ENCODE measurements around the gene FRAS1. TPM values are rescaled to one million over a fixed set of nuclear protein-coding genes. Genes with fewer than 3 reads are reported as not detected.

Gene FRAS1
- total RNA-seq, 1 experiment from 2014 or later = 3.4 TPM

GRCh38 chr4:78509043-78509442, 451.9 kb downstream of the FRAS1 start:
- TF ChIP-seq, protein P1, sequence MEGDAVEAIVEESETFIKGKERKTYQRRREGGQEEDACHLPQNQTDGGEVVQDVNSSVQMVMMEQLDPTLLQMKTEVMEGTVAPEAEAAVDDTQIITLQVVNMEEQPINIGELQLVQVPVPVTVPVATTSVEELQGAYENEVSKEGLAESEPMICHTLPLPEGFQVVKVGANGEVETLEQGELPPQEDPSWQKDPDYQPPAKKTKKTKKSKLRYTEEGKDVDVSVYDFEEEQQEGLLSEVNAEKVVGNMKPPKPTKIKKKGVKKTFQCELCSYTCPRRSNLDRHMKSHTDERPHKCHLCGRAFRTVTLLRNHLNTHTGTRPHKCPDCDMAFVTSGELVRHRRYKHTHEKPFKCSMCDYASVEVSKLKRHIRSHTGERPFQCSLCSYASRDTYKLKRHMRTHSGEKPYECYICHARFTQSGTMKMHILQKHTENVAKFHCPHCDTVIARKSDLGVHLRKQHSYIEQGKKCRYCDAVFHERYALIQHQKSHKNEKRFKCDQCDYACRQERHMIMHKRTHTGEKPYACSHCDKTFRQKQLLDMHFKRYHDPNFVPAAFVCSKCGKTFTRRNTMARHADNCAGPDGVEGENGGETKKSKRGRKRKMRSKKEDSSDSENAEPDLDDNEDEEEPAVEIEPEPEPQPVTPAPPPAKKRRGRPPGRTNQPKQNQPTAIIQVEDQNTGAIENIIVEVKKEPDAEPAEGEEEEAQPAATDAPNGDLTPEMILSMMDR (conservative IDR thresholded peaks at IDR 0.05; ENCODE audit: low read depth, low read length) = no peak
- no peak for TF ChIP-seq EZH2phosphoT487 (IDR thresholded peaks at IDR 0.05; ENCODE audit: borderline replicate concordance, low read length)
- no peak for TF ChIP-seq EZH2 (IDR thresholded peaks at IDR 0.05; ENCODE audit: low read length, unreplicated experiment)
- no peaks in the 10 kb centered on the region for H3K9me2 ChIP-seq (replicated peaks; ENCODE audit: low read length)
- ChIA-PET POLR2A (ENCODE audit: unreplicated experiment) (no interaction called here), CTCF (no interaction called here)
- DNase-seq (no peak), ATAC-seq (no peak)
- no peak overlapping the region for H3K27ac ChIP-seq (ENCODE audit: low read length)
- no peaks in the 10 kb centered on the region for H3K79me2 ChIP-seq (ENCODE audit: low read length)
- no peak overlapping the region for H3K4me2 ChIP-seq (ENCODE audit: low read length)
- no TSS peak for BruUV-seq (replicated peaks)
- no peak overlapping the region for H3K9ac ChIP-seq (ENCODE audit: low read length)
- H3K9me3 ChIP-seq (ENCODE audit: low read length) = no peaks in the 10 kb centered on the region
- no peaks in the 10 kb centered on the region for H3K27me3 ChIP-seq (ENCODE audit: low read length)
- H3K4me1 ChIP-seq (ENCODE audit: insufficient read depth, low read length) = no peaks in the 10 kb centered on the region
- no peak overlapping the region for H2AFZ ChIP-seq (ENCODE audit: low read length)
- no peaks in the 10 kb centered on the region for H4K20me1 ChIP-seq (ENCODE audit: low read length)
- H3K4me3 ChIP-seq (ENCODE audit: low read length) = no peak overlapping the region
- H3F3A ChIP-seq (ENCODE audit: low read length, unreplicated experiment) = no peaks in the 10 kb centered on the region
- H3K36me3 ChIP-seq (ENCODE audit: low read depth, low read length) = no peaks in the 10 kb centered on the region
- intact Hi-C loops (cut with micrococcal nuclease) = no loop called here

DNA sequence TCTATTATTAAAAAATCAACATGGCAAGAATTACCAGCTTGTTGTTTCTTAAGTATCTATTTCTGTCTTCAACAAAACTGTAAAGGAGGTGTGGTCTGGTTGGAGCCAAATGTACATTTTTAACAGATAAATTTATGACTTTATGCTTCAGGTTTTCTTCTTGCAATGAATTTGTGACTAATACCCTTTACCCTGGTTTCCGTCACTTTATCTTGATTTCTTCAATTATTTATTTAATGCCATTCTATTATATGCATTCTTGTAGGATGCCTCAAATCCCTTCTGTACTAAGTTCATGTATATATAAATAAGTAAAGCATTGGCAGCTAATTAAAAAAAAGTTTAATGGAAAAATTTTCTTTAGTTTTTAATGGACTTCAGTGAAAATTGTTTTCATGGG, 453.0 kb downstream of the FRAS1 start:
- Histone ChIP-seq H3K9me2 (replicated peaks; ENCODE audit: low read length) (no peaks in the 10 kb centered on the region), H3K27ac (ENCODE audit: low read length) (no peak overlapping the region)

DNA sequence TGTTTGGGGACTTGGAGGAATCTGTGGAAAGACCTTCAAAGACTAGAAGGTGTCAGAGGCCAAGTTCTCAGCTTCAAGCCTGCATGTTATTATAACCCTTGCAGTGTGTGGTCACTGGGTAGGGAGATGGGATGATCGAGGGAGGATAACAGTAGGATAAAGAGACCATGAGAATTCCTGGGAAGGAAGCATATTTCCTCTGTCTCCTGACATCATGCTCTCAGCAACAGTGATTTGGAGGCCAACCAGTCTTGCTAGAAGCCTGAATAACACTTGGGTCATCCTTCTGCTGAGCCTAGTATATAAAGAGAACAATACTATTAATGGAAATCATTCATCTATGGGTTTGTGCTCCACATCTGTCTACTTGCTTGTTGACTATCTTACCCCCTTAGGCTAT, 453.6 kb downstream of the FRAS1 start:
- DNase-seq = no peak
- H3K9me2 ChIP-seq (replicated peaks; ENCODE audit: low read length) = no peaks in the 10 kb centered on the region
- POLR2A ChIA-PET (ENCODE audit: unreplicated experiment) = interaction anchor here (0.5 kb wide), 1 partner anchor 57 kb away, joined by 16 read pairs; no protein-coding TSS in a partner anchor
- H3K9me3 ChIP-seq (ENCODE audit: low read length) = no peaks in the 10 kb centered on the region
- no peaks in the 10 kb centered on the region for H3K79me2 ChIP-seq (ENCODE audit: low read length)
- H3K9ac ChIP-seq (ENCODE audit: low read length) = no peak overlapping the region
- H3K4me2 ChIP-seq (ENCODE audit: low read length) = no peak overlapping the region
- BruUV-seq (replicated peaks) = no TSS peak
- no peaks in the 10 kb centered on the region for H3K27me3 ChIP-seq (ENCODE audit: low read length)
- H3F3A ChIP-seq (ENCODE audit: low read length, unreplicated experiment) = no peaks in the 10 kb centered on the region
- no peak for TF ChIP-seq EZH2phosphoT487 (IDR thresholded peaks at IDR 0.05; ENCODE audit: borderline replicate concordance, low read length)
- TF ChIP-seq EZH2 (IDR thresholded peaks at IDR 0.05; ENCODE audit: low read length, unreplicated experiment) = no peak
- TF ChIP-seq, protein P1 (conservative IDR thresholded peaks at IDR 0.05; ENCODE audit: low read depth, low read length) = no peak
- H3K27ac ChIP-seq (ENCODE audit: low read length) = no peak overlapping the region
- H3K4me1 ChIP-seq (ENCODE audit: insufficient read depth, low read length) = no peaks in the 10 kb centered on the region
- no peak overlapping the region for H2AFZ ChIP-seq (ENCODE audit: low read length)
- H4K20me1 ChIP-seq (ENCODE audit: low read length) = no peaks in the 10 kb centered on the region
- no peak for ATAC-seq
- intact Hi-C loops (cut with micrococcal nuclease) = no loop called here
- H3K4me3 ChIP-seq (ENCODE audit: low read length) = no peak overlapping the region
- H3K36me3 ChIP-seq (ENCODE audit: low read depth, low read length) = no peaks in the 10 kb centered on the region
- CTCF ChIA-PET = no interaction called here

More for the DNA sequence above, 453.0 kb downstream of the FRAS1 start:
- no peaks in the 10 kb centered on the region for H3K27me3 ChIP-seq (ENCODE audit: low read length)
- ChIA-PET POLR2A (ENCODE audit: unreplicated experiment) (interaction anchor here (0.5 kb wide), 1 partner anchor 57 kb away, joined by 16 read pairs; no protein-coding TSS in a partner anchor), CTCF (no interaction called here)
- H4K20me1 ChIP-seq (ENCODE audit: low read length) = no peaks in the 10 kb centered on the region
- H3K36me3 ChIP-seq (ENCODE audit: low read depth, low read length) = no peaks in the 10 kb centered on the region
- no peaks in the 10 kb centered on the region for H3F3A ChIP-seq (ENCODE audit: low read length, unreplicated experiment)
- intact Hi-C loops (cut with micrococcal nuclease) = no loop called here
- H3K4me3 ChIP-seq (ENCODE audit: low read length) = no peak overlapping the region
- ATAC-seq = peak; percentile 35; the same call in 1 of the 2 replicates
- no peaks in the 10 kb centered on the region for H3K9me3 ChIP-seq (ENCODE audit: low read length)
- no peaks in the 10 kb centered on the region for H3K4me1 ChIP-seq (ENCODE audit: insufficient read depth, low read length)
- BruUV-seq (replicated peaks) = no TSS peak
- no peaks in the 10 kb centered on the region for H3K79me2 ChIP-seq (ENCODE audit: low read length)
- H3K9ac ChIP-seq (ENCODE audit: low read length) = no peak overlapping the region
- TF ChIP-seq EZH2phosphoT487 (IDR thresholded peaks at IDR 0.05; ENCODE audit: borderline replicate concordance, low read length) = no peak
- TF ChIP-seq, protein P1 (conservative IDR thresholded peaks at IDR 0.05; ENCODE audit: low read depth, low read length) = no peak
- TF ChIP-seq EZH2 (IDR thresholded peaks at IDR 0.05; ENCODE audit: low read length, unreplicated experiment) = no peak
- no peak overlapping the region for H2AFZ ChIP-seq (ENCODE audit: low read length)
- DNase-seq = no peak
- no peak overlapping the region for H3K4me2 ChIP-seq (ENCODE audit: low read length)

Measured in PC-3 (cell line).